HCT116 (cell line): ENCODE results near the gene LIG1. TPM values are rescaled to one million over a fixed set of nuclear protein-coding genes. Genes with fewer than 3 reads are reported as not detected.

ENCODE experiments used
- ATAC-seq: fragments of 200-7000 bp; cut with Tn5 transposase; 2 replicates; pipeline ENCODE4 v1.9.1; 2020; ENCODE audit warnings: mild to moderate bottlenecking, moderate library complexity
- BruUV-seq: library from RNA; stranded (reverse); fragments of 400-500 nt; replicated peaks from 2 replicates; lab custom pipeline; 2021; lab: Mats Ljungman, UMichigan
- CTCF ChIA-PET: fragments of 300-600 bp; sonication (Branson Sonifier 250); formaldehyde crosslinking; loops from one replicate; lab custom pipeline; 2021; ENCODE audit warnings: antibody characterized with exemption; lab: Charles Lee
- POLR2A ChIA-PET: fragments of 300-600, 350-600 bp; sonication (Branson Sonifier 250); formaldehyde crosslinking; loops from one replicate; lab custom pipeline; 2021; ENCODE audit warnings: antibody characterized with exemption; lab: Charles Lee
- RAD21 ChIA-PET, 2 experiments: fragments of 300-600 bp; sonication (Branson Sonifier 250); formaldehyde crosslinking; loops; one replicate each; lab custom pipeline; 2023; ENCODE audit warnings: low total read pairs in 2 of 2; ENCODE audit not compliant: uncharacterized antibody in 2 of 2, unreplicated experiment in 2 of 2, low non-redundant PET in 1 of 2; lab: Charles Lee
- DNase-seq: peaks from one replicate; pipeline ENCODE4 v3.0.0-alpha.2; 2010; ENCODE audit warnings: low read depth, low spot score
- H2AFZ ChIP-seq: fragments of 200-600 bp; shearing (Covaris generic), sonication (generic); 2 replicates; pipeline ENCODE4 v1.6.1; 2017; ENCODE audit warnings: low read depth, mixed run types, mixed read lengths, antibody characterized with exemption, low read length; ENCODE audit not compliant: poor library complexity, severe bottlenecking
- H3K27ac ChIP-seq: 2 replicates; pipeline ENCODE4 v1.5.1; 2012; ENCODE audit warnings: low read depth, low read length
- H3K27me3 ChIP-seq: fragments of 200-600 bp; sonication (generic); 2 replicates; pipeline ENCODE4 v1.6.1; 2016; ENCODE audit warnings: mixed run types, low read length, mixed read lengths; ENCODE audit not compliant: insufficient read depth
- H3K36me3 ChIP-seq, 2 experiments: fragments of 200-500 bp in 1 of 2; fragments of 200-600 bp in 1 of 2; sonication (Bioruptor generic) in 1 of 2; sonication (generic) in 1 of 2; 2 replicates each; pipeline versions ENCODE4 v1.5.1 to v1.6.1; 2014 to 2016; ENCODE audit warnings: low read length in 2 of 2, inconsistent platforms in 1 of 2, mixed read lengths in 1 of 2, mixed run types in 1 of 2; ENCODE audit not compliant: insufficient read depth in 2 of 2, control insufficient read depth in 1 of 2
- H3K4me1 ChIP-seq, 2 experiments: fragments of 200-600 bp in 1 of 2; sonication (generic) in 1 of 2; 2 replicates each; pipeline versions ENCODE4 v1.5.1 to v1.6.1; 2012 to 2017; ENCODE audit warnings: low read length in 2 of 2, inconsistent platforms in 1 of 2, mild to moderate bottlenecking in 1 of 2, mixed read lengths in 1 of 2, mixed run types in 1 of 2, moderate library complexity in 1 of 2; ENCODE audit not compliant: insufficient read depth in 2 of 2, control insufficient read depth in 1 of 2
- H3K4me2 ChIP-seq: fragments of 200-600 bp; sonication (generic); 2 replicates; pipeline ENCODE4 v1.6.1; 2017; ENCODE audit warnings: mixed run types, low read length, mixed read lengths
- H3K4me3 ChIP-seq, 2 experiments: fragments of 200-600 bp in 1 of 2; sonication (generic) in 1 of 2; replicated peaks in 1 of 2; 2 replicates each; pipeline ENCODE4 v1.5.1; 2011 to 2016; ENCODE audit warnings: low read length in 2 of 2, control low read depth in 1 of 2, low read depth in 1 of 2, mild to moderate bottlenecking in 1 of 2, mixed read lengths in 1 of 2, mixed run types in 1 of 2
- H3K79me2 ChIP-seq: fragments of 200-600 bp; sonication (generic); 2 replicates; pipeline ENCODE4 v1.6.1; 2017; ENCODE audit warnings: mild to moderate bottlenecking, mixed run types, low read length, moderate library complexity, mixed read lengths; ENCODE audit not compliant: insufficient read depth
- H3K9ac ChIP-seq: fragments of 200-600 bp; sonication (generic); 2 replicates; pipeline ENCODE4 v1.6.1; 2016; ENCODE audit warnings: low read length, mixed read lengths
- H3K9me2 ChIP-seq: fragments of 200-600 bp; sonication (generic), shearing (Covaris generic); 2 replicates; pipeline ENCODE4 v1.6.1; 2017; ENCODE audit warnings: mixed run types, mild to moderate bottlenecking, moderate library complexity; ENCODE audit not compliant: insufficient read depth
- H3K9me3 ChIP-seq, 2 experiments: fragments of 200-500 bp in 1 of 2; fragments of 200-600 bp in 1 of 2; sonication (Bioruptor generic) in 1 of 2; sonication (generic) in 1 of 2; 2 replicates each; pipeline ENCODE4 v1.6.1; 2014 to 2017; ENCODE audit warnings: low read length in 2 of 2, mixed read lengths in 2 of 2, inconsistent platforms in 1 of 2, low read depth in 1 of 2, mild to moderate bottlenecking in 1 of 2, mixed run types in 1 of 2, moderate library complexity in 1 of 2; ENCODE audit not compliant: control insufficient read depth in 1 of 2, insufficient read depth in 1 of 2
- H4K20me1 ChIP-seq: fragments of 200-600 bp; sonication (generic), shearing (Covaris generic); 2 replicates; pipeline ENCODE4 v1.6.1; 2017; ENCODE audit warnings: mixed run types, mild to moderate bottlenecking, moderate library complexity; ENCODE audit not compliant: insufficient read depth
- EZH2 ChIP-seq: fragments of 200-600 bp; sonication (generic); IDR thresholded peaks from 2 replicates; pipeline ENCODE4 v1.6.1; 2017; ENCODE audit warnings: antibody characterized with exemption, mixed run types
- POLR2AphosphoS5 ChIP-seq: IDR thresholded peaks from 2 replicates; pipeline ENCODE4 v1.6.1; 2011; ENCODE audit warnings: mild to moderate bottlenecking, low read depth, low read length, moderate library complexity
- SIN3A ChIP-seq: IDR thresholded peaks from 2 replicates; pipeline ENCODE4 v1.6.1; 2012; ENCODE audit warnings: low read depth
- SP1 ChIP-seq: IDR thresholded peaks from 2 replicates; pipeline ENCODE4 v1.6.1; 2012; ENCODE audit warnings: low read depth
- intact Hi-C: fragments of 100-400 bp; cut with micrococcal nuclease; formaldehyde crosslinking; loops from 2 replicates; pipeline ENCODE4 v1.10.0; 2022
- total RNA-seq: library from RNA; stranded (reverse); gene quantifications from one replicate; pipeline ENCODE4 v1.2.1, GENCODE V29; 2021; ENCODE audit not compliant: unreplicated experiment
- TF ChIP-seq, protein P1 (sequence below), 3 experiments: fragments of 200-600 bp in 1 of 3; sonication (generic) in 1 of 3; IDR thresholded peaks in 2 of 3; conservative IDR thresholded peaks in 1 of 3; 2 replicates each; pipeline ENCODE4 v1.5.1; 2012 to 2017; ENCODE audit warnings: low read depth in 2 of 3, low read length in 2 of 3, antibody characterized with exemption in 1 of 3, borderline replicate concordance in 1 of 3, control low read depth in 1 of 3, mild to moderate bottlenecking in 1 of 3, mixed read lengths in 1 of 3, mixed run types in 1 of 3, moderate library complexity in 1 of 3; ENCODE audit not compliant: insufficient read depth in 1 of 3
- TF ChIP-seq, protein P2 (sequence below): IDR thresholded peaks from 2 replicates; pipeline ENCODE4 v1.6.1; 2012; ENCODE audit warnings: low read depth
- TF ChIP-seq, protein P3 (sequence below): IDR thresholded peaks from 2 replicates; pipeline ENCODE4 v1.6.1; 2011; ENCODE audit warnings: mild to moderate bottlenecking, low read length, moderate library complexity; ENCODE audit not compliant: insufficient replicate concordance; ENCODE audit errors: extremely low read depth

Gene LIG1
- total RNA-seq, 1 experiment from 2014 or later: 122 TPM

- intact Hi-C loops: no loop called here
- Histone ChIP-seq H3K4me3 (no peak overlapping the region), H3K27ac (no peak overlapping the region), H3K27me3 (no peaks in the 10 kb centered on the region), H3K9ac (no peak overlapping the region), H3K4me1 (no peaks in the 10 kb centered on the region), H2AFZ (no peak overlapping the region), H3K4me2 (no peak overlapping the region), H3K36me3 (no peaks in the 10 kb centered on the region), H4K20me1 (no peaks in the 10 kb centered on the region), H3K79me2 (no peaks in the 10 kb centered on the region), H3K9me2 (no peaks in the 10 kb centered on the region), H3K9me3 (no peaks in the 10 kb centered on the region)
- POLR2A ChIA-PET: no interaction called here
- CTCF ChIA-PET: interaction anchor here (1.0 kb wide), 2 partner anchors 16 to 43 kb away, joined by 3 read pairs; no protein-coding TSS in a partner anchor
- TF ChIP-seq SP1: no peak
- TF ChIP-seq POLR2AphosphoS5: no peak
- TF ChIP-seq, protein P1, sequence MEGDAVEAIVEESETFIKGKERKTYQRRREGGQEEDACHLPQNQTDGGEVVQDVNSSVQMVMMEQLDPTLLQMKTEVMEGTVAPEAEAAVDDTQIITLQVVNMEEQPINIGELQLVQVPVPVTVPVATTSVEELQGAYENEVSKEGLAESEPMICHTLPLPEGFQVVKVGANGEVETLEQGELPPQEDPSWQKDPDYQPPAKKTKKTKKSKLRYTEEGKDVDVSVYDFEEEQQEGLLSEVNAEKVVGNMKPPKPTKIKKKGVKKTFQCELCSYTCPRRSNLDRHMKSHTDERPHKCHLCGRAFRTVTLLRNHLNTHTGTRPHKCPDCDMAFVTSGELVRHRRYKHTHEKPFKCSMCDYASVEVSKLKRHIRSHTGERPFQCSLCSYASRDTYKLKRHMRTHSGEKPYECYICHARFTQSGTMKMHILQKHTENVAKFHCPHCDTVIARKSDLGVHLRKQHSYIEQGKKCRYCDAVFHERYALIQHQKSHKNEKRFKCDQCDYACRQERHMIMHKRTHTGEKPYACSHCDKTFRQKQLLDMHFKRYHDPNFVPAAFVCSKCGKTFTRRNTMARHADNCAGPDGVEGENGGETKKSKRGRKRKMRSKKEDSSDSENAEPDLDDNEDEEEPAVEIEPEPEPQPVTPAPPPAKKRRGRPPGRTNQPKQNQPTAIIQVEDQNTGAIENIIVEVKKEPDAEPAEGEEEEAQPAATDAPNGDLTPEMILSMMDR (IDR thresholded peaks at IDR 0.05 in 2 of 3, conservative IDR thresholded peaks at IDR 0.05 in 1 of 3; ENCODE audit: borderline replicate concordance in 1 of 3, insufficient read depth in 1 of 3, low read depth in 2 of 3, low read length in 2 of 3): peak in 2 of 3 experiments; percentile 31 to 34; a peak in 3 of 6 replicates
- TF ChIP-seq, protein P2, sequence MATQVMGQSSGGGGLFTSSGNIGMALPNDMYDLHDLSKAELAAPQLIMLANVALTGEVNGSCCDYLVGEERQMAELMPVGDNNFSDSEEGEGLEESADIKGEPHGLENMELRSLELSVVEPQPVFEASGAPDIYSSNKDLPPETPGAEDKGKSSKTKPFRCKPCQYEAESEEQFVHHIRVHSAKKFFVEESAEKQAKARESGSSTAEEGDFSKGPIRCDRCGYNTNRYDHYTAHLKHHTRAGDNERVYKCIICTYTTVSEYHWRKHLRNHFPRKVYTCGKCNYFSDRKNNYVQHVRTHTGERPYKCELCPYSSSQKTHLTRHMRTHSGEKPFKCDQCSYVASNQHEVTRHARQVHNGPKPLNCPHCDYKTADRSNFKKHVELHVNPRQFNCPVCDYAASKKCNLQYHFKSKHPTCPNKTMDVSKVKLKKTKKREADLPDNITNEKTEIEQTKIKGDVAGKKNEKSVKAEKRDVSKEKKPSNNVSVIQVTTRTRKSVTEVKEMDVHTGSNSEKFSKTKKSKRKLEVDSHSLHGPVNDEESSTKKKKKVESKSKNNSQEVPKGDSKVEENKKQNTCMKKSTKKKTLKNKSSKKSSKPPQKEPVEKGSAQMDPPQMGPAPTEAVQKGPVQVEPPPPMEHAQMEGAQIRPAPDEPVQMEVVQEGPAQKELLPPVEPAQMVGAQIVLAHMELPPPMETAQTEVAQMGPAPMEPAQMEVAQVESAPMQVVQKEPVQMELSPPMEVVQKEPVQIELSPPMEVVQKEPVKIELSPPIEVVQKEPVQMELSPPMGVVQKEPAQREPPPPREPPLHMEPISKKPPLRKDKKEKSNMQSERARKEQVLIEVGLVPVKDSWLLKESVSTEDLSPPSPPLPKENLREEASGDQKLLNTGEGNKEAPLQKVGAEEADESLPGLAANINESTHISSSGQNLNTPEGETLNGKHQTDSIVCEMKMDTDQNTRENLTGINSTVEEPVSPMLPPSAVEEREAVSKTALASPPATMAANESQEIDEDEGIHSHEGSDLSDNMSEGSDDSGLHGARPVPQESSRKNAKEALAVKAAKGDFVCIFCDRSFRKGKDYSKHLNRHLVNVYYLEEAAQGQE: no peak
- TF ChIP-seq, protein P3, sequence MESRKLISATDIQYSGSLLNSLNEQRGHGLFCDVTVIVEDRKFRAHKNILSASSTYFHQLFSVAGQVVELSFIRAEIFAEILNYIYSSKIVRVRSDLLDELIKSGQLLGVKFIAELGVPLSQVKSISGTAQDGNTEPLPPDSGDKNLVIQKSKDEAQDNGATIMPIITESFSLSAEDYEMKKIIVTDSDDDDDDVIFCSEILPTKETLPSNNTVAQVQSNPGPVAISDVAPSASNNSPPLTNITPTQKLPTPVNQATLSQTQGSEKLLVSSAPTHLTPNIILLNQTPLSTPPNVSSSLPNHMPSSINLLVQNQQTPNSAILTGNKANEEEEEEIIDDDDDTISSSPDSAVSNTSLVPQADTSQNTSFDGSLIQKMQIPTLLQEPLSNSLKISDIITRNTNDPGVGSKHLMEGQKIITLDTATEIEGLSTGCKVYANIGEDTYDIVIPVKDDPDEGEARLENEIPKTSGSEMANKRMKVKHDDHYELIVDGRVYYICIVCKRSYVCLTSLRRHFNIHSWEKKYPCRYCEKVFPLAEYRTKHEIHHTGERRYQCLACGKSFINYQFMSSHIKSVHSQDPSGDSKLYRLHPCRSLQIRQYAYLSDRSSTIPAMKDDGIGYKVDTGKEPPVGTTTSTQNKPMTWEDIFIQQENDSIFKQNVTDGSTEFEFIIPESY: no peak
- TF ChIP-seq SIN3A: no peak
- TF ChIP-seq EZH2: no peak
- RAD21 ChIA-PET: no interaction called here
- ATAC-seq (peak; percentile 80), DNase-seq (no peak)
- BruUV-seq: no TSS peak
Observed at GRCh38 chr19:48069435-48069834, 100.7 kb downstream of the LIG1 start.

Other genes starting within 250 kb of the LIG1 start
- gene BSPH1, start 178.2 kb downstream of the LIG1 start, total RNA-seq: not detected
- not detected for gene ELSPBP1, start 175.7 kb downstream of the LIG1 start, total RNA-seq
- gene CABP5, start 126.3 kb downstream of the LIG1 start, total RNA-seq: not detected
- 1.7 TPM for gene PLA2G4C, start 59.5 kb downstream of the LIG1 start, total RNA-seq
- 10.2 TPM for gene ZSWIM9, start 336 bp upstream of the LIG1 start, total RNA-seq
- gene CARD8, start 85.6 kb upstream of the LIG1 start, total RNA-seq: 17.5 TPM
- gene ZNF114, start 99.7 kb upstream of the LIG1 start, total RNA-seq: 4.1 TPM
- 92.9 TPM for gene EMP3, start 155.2 kb upstream of the LIG1 start, total RNA-seq
- 13.2 TPM for gene TMEM143, start 193.6 kb upstream of the LIG1 start, total RNA-seq
- gene SYNGR4, start 194.0 kb upstream of the LIG1 start, total RNA-seq: 0.49 TPM
- 212 TPM for gene KDELR1, start 221.2 kb upstream of the LIG1 start, total RNA-seq
- gene GRIN2D, start 223.3 kb upstream of the LIG1 start, total RNA-seq: 26.2 TPM